HG03159 (cell line): ENCODE data around the gene NKX1-1.
"Not testable (repeated sequence)": the region's sequence is repeated elsewhere in the genome, so short reads cannot be mapped to it uniquely, and the experiment has no call there.

Experiments used
- ATAC-seq: cut with Tn5 transposase; IDR thresholded peaks from one replicate; pipeline ENCODE4 v1.9.1; 2021; ENCODE audit warnings: mild to moderate bottlenecking, moderate library complexity; ENCODE audit not compliant: unreplicated experiment

The NKX1-1 gene

DNA sequence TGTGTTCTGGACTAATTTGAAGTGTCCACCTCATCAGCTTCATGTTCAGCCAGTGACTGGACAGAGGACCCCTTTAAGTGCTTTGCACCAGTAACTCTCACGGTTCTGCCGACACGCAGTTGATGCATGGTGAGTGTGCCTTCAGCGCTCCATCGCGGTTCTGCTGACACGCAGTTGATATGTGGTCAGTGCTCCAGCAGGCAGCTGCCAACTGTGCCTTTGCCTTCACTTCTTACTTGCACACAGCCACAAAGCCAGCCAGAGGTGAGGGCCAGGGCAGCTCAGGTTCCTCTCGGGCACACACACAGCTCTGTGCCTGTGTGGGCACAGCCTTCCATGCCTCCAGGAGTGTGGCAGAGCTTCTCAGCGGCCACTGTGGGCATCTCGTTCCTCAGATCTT, 12.4 kb downstream of the NKX1-1 start:
- no peak for ATAC-seq

DNA sequence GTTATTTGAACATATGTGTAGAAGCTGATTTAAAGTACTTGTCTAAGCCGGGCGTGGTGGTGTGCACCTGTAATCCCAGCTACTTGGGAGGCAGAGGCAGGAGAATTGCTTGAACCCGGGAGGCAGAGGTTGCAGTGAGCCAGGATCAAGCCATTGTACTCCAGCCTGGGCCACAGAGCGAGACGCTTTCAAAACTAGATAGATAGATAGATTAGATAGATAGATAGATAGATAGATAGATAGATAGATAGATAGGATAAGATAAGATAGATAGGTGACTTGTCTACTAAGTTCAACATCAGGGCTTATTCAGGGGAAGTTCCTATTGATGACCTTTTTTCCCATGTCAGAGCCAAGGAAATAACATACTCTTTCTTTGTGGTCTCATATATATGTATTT, 12.9 kb downstream of the NKX1-1 start:
- not testable (repeated sequence) for ATAC-seq

DNA sequence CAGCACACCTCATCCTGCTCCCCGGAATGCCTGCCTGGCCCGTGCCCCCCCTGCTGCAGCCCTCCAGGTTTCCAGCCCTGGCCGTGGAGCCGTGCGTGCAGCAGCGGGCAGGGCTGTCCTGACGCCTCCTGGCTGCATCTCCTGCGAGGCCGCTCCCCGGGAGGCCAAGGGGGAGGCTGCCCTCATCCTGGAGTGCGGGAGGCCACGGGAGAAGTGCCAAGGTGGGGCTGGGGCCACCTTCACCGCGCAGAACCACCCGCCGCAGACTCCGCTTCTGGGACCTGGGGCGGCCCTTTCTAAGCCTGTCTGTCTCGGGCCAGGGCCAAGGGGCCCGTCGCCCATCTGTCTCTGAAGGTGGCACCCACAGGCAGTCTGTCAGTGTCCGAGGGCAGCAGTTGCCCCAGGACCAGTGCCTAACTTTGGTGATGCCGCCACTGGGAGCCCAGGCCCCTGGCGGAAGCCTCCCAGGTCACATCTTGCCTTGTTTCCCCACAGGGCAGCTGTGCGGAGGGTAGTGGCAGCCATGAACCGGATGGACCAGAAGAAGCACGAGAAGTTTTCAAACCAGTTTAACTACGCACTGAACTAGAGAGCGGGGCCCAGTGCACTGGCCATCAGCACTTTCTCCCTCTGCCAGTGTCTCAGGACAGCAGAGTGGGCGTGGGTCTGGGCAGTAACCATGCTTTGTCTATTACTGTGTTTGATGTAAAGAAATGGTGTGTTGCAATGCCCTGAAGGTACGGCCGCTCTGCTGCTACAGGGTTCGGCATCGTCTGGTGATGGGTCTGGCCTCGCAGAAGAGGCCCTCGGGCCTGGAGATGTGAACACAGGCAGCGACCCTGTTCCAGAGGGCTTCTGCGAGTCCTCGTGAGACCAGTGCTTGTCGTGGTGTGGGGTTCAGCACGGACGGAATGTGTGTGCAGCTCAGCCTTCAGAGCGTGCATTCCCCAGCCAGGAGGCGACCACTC, 20.6 kb downstream of the NKX1-1 start:
- no peak for ATAC-seq

DNA sequence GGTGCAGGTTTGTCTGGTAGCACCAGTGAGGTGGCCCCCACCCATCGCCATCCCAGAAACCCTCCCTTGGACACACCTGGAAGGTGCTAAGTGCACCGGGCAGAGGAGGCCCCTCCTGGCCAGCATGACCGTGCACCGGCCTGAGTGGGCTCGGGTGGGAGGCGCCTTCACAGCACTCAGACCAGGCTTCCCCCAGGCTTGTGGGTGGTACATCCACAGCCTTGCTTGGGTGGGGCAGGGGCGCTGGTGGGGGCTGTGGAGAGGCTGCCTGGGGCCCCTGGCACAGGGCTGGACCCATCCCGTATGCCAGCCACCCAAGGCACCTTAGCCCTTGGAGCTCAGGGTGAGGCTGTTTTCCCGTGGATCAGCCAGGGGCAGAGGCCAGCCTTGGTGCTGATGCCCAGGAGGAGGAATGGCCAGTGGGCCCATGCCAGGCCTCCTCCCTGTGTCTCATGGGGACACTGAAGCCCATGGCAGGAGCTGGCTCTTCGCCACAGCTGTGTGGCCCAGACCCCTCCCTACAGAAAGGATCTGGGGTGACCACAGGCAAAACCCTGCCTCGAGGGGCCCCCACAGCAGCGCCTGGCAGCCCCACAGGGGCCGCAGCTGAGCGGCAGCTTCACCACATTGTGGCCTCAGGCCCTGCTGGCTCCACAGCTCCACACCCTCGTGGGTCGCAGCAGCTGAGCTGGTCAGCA, 21.4 kb downstream of the NKX1-1 start:
- no peak for ATAC-seq

DNA sequence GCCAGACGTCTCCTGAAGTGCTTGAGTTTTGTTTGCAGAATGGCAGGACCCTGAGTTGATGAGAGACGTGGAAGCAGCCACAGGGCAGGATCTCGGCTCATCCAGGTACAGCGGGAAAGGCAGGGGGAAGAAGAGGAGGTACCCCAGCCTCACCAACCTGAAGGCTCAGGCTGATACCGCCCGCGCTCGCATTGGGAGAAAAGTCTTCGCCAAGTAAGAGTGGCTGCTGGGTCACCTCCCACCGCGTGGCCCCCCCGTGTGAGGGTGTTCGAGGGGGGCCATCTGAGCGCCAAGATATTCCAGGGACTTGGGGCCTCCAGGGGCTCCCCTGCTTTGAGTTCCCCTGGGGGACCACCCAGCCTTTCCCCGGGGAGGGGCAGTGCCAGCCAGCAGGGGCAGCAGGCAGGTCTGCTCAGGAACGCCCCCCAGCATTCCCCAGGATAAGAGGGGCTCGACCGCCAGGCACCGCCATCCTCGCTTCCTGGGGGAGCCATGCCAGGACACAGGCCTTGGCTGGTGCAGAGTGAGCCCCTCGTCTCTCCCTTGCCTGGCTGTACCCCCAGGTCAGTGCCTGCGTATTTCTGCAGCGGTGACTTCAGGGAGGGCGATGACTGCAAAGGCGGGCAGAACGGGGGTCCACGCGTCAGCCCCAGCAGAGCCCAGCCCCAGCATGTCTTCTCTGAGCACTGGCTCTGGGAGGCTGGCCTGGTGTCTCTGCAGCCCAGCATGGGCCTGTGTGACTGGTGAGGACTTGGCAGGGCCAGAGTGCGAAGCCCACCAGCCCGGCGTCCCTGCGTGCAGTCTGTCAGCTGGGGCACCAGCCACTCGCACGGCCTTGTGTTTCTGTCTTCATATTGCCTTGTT, 22.3 kb downstream of the NKX1-1 start:
- ATAC-seq = no peak

DNA sequence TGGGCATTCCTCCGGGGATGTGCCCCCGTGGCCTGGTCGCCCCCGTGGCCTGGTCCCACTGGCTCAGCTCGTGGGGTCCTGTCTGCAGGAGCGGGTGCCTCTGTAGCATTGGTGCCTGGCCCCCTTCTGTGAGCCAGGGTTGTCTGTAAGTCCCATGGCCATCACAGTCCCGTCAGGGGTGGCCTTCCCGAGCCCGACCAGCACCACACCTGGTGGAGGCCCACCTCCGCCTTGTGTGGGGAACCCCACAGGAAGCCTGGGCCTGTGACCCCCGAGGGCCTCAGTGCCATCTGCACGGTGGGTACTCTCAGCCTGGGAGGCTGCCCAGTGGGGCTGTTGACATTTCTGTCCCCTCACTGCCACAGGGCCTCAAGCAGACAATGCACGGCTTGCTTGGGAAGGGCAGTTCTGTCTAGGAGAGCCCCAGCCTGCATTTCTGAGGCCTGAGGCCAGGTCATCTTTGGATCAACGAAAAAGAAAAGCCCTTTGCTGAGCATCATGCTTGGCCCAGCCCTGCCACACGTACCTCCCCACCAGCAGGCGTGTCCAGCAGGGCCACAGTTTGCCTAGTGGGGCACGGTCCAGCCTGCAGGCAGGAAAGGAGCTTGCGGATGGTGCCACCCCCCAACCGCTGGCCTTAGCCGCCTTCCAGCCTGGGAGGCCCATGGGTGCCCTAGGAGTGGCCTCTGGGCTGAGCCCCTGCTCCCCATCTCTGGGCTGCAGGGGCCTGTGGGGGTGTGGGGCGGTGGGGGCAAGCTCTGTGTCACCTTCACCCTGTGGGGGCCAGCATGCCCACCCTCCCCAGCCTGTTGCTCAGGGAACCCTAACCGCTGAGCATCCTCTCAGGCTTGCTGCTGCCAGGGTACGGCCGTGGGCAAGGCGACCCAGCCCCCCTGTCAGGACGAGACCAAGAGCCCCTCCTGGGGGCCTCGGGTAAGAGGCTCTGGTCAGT, 23.2 kb downstream of the NKX1-1 start:
- no peak for ATAC-seq

DNA sequence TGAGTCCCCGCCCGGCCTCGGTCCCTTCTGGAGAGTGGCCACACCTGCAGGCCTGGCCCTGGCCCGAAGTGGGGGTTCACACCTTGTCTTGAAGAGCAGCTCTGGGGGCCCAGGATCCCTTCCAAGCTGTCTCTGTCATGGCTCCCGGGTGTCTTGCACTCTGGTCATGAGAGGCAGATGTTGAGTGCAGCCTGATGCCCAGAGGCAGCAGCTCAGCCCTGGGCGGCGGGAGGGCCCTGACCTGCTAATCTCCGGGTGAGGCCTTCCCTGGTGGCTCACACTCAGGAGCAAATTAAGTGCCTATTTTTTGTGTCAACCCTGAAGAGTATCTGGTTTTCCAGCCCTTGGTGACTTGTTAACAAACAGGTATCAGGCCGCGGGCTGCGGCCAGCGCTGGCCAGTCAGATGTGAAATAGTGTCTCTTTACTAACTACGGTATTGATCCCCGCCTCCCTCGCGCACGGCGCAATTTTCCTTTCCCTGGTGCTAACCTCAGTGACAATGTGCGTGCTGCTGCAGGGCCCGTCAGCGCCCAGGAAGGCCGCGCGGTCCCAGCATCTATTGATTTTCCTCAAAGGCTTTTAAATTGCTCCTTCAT, 24.2 kb downstream of the NKX1-1 start:
- ATAC-seq = no peak

DNA sequence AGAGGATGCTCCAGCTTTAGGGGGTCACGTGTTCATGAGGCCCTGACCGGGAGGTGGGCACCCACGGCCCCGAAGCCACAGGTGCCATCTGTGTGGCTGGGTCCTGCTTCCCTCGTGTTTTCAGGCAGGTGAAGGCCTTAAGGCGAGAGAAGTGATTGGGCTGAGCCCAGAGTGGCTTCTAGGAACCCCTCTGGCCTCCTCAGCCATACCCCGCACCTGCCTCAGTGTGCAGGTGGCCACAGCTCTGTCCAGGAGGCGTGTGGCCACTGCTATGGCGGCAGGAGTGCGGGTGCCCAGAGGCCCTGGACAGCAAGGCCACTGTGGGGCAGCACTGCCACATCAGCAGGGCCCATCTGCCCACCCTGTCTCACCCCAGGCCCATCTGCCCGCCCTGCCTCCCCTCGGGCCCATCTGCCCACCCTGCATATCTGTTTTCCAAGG, 25.0 kb downstream of the NKX1-1 start:
- no peak for ATAC-seq

DNA sequence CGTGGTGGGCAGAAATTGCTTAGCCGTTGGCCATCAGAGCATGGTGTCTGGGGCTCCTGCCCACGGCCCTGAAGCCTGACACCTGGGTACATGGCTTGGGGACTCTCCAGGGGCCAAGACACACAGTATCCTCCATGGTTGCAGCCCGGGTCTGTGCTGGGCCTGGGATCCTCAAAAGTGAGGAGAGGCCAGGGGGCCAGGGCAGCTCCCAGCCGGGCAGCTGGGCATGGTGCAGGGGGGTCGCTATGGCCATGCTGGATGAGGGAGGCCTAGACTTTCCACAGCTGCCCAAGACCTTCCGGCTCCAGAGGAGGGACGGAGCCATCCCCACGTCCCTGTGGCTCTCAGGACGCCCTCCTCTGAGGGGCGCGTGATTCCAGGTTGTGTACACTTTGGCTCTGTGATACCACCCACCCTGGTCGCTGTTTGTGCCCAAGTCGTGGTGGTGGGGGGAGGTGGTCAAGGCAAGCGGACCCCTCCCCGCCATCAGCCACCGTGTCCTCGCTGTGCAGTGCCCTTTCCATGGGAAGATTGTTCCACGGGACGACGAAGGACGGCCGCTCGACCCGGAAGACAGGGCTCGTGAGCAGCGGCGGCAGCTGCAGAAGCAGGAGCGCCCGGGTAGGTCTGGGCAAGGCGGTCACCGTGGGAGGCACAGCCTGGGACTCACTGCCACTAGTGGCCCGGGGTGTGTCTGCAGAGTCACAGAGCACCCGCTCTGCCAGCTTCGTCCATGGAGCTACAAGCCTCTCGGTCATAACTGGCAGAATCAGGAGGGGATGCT, 25.7 kb downstream of the NKX1-1 start:
- ATAC-seq = no peak

DNA sequence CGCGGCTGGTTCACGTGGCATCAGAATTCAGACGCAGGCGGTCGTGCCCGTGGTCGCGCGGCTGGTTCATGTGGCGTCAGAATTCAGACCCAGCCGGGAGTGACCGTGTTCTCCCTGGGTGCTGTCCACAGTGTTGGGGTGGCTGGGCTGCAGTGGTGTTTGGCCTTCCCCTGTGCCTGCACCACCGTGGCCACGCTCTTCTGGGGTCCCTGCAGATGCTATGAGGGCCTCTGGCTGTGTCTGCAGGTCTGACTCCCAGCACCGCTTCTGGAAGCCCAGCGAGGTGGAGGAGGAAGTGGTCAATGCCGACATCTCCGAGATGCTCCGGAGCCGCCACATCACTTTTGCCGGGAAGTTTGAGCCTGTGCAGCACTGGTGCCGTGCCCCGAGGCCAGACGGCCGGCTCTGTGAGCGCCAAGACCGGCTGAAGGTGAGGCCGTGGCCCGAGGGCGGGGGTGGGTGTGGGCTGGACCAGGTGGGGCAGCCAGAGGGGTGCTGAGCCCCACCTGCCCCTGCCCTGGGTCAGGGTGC, 26.4 kb downstream of the NKX1-1 start:
- ATAC-seq = no peak

DNA sequence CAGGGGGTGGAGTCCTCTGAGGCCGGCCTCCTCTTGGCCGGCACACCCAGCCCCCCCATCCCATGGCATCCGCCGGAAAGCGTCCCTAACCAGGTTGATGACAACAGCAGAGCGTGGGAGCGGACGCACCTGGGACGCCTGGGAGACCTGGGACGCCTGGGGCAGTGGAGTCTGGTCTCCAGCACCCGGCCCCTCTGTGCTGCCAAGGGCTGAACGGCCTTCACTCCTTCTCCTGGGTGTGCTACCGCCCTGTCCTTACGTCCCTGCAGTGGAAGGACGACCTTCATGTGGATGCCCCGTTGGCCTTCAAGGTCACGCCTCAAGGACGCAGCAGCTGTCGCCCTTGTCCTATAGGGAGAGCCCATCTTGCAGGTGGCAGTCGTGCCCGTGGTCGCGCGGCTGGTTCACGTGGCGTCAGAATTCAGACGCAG, 26.9 kb downstream of the NKX1-1 start:
- no peak for ATAC-seq

DNA sequence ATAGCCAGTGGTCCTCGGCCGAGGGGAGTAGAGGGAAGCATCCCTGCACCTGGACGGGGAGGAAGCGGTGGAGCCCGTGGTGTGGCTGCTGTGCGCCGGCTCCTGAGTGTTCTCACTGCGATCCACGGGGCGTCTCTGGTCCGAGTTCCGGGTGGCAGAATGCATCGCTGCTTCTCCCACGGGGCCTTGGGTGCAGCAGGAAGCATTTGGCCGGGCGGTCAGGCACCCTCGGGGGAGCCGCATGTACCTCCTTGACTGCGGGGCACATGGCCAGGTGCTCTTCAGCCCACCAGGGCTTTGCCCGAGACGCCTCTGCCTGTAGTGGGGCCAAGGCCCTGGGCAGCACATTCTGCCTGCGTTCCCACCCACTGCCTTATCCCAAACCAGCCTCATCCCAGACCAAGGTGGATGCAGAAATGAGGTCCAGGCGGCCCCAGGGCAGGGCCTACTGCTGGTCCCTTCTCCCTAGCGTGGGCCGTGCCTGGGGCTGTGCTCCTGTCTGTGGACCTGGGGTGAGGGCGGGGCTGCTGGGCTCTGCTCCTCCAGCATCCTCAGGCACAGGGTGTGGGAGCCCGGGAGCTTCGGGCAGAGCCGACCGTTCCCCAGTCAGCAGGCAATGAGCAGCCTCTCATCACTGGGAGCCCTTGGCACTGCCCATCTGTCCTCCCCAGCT, 27.5 kb downstream of the NKX1-1 start:
- ATAC-seq = no peak

DNA sequence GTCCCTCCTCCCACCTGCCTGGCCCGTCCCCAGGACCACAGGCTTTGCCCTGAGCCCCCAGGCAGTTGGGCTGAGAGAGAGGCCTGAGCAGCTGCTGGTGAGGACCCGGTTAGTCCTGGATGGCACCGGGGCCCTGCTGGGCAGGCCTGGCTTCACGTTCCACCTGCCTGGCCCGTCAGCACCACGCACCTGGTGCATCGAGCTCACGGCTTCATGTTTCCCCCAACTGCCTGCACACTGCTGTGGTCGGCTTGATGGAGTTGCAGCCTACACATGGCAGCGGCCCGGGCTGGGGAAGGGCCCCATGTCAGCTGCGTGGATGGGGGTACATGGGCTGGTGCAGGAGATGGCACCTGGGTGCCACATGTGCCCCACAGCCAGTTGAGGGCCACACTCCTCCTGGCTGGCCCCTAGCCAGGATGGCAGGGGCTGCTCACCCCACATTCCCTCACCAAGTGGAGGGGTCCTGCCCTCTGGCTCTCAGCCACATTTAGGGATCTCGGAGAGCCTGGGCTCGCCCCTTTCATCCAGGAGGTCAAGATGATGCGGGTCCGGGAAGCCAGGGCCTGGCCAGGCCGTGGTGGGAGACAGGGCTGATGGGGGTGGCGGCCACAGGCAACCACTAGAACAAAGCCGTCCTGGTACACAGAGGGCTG, 28.5 kb downstream of the NKX1-1 start:
- ATAC-seq = no peak

DNA sequence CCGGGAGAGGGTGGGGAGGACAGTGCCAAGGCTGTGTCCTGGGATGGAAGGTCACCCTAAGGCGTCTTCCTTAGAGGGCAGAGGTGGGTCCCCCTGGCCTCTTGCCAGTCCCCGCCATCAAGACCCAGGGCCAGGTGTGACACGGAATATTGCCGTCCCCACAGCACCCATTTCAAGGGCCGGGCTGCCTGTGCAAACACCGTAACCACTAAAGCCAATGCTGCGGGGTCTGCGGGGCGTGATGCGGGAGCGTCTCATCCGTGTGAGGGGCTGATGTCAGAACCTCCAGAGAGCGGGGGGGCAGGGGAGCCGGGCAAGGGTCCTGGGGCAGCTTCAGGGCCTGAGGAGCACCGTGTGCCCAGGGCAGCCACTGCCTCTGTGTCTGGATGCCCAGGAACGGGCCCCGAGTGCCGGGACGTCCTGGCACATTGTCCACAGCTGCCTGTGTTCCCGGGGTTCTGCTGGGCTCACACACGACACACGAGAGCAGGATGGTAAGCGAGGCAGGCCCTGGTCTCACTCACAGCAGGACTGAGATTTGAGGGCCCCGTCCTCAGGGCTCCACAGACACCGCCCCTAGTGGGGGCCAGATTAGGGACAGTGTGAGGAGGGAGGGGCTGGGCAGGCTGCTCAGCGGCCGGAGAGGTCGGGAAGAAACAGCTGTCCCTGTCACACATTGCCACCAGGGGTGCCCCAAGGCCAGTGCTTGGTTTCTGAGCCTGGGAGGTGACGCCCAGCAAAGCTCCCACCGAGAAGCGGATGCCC, 29.2 kb downstream of the NKX1-1 start:
- no peak for ATAC-seq

DNA sequence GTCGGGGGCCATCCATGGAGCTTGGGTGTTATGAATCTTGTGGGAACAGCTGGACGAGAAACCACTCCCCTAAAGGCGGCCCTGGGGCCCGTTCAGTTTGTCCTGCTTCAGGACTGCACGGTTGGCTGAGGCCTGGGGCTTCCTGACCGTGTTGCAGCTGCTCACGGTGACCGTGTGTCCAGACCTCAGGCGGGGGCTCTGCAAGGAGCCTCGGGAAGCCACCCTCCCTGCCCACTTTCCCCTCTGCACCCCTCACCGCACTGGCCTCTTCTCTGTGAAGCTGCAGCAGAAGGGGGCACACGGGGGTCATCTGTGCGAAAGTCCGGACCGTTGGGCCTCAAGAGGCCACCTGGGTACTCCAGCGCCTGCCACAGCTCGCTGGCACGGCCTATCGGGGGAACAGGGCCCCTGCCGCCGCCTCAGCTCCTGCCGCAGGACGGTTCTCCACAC, 29.8 kb downstream of the NKX1-1 start:
- ATAC-seq = no peak

DNA sequence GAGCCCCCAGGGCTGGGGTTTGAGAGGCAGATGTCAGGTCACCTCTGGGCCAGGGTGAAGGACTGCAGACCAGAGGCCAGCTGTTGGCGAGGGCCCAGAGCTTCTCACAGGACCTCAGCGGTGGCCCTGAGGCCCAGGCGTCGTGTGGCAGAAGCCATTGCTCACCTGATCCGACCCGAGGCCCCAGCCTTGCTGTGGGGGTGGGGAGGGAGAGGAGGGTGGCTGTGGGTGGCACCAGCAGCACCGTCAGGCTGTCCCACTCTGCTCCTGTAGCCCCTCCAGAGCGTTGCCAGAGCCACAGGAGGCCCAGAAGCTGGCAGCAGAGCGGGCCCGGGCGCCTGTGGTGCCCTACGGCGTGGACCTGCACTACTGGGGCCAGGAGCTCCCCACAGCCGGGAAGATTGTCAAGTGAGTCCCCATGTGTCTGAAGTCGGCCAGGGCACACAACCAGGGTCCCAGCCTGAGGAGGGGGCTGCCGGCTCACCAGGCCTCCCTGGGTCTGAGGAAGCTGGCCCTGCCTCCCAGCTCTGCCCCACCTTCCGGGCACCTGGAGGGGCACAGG, 30.4 kb downstream of the NKX1-1 start:
- ATAC-seq = no peak
